HG02610 (cell line): ENCODE results near the gene BET1L.
"Not testable (repeated sequence)": the region's sequence is repeated elsewhere in the genome, so short reads cannot be mapped to it uniquely, and the experiment has no call there.

Experiments
- ATAC-seq: cut with Tn5 transposase; IDR thresholded peaks from one replicate; pipeline ENCODE4 v1.9.1; 2021; ENCODE audit warnings: mild to moderate bottlenecking, moderate library complexity; ENCODE audit not compliant: unreplicated experiment

BET1L gene

GRCh38 chr11:197741-198235 lies 9.4 kb downstream of the BET1L start:
- no peak for ATAC-seq

DNA sequence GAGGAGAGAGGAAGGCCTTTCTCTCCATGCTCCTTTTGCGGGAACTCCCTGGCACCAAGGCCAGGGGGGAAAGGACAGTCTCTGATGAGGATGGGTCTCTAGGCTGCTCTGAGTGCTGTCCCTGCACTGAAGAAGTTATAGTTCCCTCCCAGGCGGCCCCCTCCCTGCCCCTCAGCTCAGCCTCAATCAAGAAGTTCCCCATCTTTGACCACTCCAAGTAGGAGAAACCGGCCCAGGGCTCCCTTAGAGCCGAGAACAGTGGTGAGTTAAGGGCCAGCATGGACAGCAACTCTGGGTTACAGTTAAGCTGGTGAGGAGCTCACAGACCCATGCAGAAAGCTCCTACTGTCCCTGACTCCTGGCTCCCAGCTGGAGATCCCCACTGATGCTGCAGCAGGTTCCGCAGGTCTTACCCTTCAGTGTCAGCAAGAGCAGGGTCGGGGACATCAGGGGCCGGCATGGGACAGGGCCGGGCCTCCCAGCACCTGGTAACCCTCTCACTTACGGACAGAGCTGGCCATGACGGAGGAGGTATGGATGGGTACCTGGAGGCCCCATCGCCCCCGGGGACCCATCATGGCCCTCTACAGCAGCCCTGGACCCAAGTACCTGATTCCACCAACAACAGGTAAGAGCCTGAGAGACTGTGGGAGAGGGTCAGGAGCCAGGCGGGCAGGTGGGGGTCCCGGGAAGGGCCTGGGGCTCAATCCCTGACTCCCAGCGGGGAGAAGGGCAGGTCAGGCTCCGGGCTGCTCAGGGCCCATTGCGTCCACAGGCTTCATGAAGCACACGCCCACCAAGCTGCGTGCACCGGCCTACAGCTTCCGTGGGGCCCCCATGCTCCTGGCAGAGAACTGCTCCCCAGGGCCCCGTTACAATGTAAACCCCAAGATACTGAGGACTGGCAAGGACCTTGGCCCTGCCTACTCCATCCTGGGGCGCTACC lies 10.1 kb downstream of the BET1L start:
- no peak for ATAC-seq

- ATAC-seq, result not testable (repeated sequence)
These were observed 13.7 kb downstream of the BET1L start for GRCh38 chr11:193481-193880.

- not testable (repeated sequence) for ATAC-seq
These were observed 14.5 kb downstream of the BET1L start, which contains the start of gene SCGB1C1 for GRCh38 chr11:192674-193128. SCGB1C1 (plus strand) TSS chr11:193078; CDS start chr11:193100, 22 bp downstream.

- not testable (repeated sequence) for ATAC-seq
These were observed 15.4 kb downstream of the BET1L start for GRCh38 chr11:191490-192478.

- not testable (repeated sequence) for ATAC-seq
These were observed 16.7 kb downstream of the BET1L start for GRCh38 chr11:190546-190945.

DNA sequence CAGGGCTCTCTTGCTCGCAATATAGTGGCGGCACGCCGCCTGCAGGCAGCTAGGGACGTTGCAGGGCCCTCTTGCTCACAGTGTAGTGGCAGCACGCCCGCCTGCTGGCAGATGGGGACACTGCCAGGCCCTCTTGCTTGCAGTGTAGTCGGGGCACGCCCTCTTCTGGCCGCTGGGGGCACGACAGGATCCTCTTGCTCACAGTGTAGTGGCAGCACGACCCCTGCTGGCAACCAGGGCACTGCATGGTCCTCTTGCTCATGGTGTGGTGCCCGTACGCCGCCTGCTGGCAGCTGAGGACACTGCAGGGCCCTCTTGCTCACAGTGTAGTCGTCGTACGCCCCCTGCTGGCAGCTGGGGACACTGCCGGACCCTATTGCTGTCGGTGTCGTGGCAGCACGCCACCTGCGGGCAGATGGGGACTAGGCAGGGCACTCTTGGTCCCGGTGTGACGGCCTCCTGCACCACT lies 17.3 kb downstream of the BET1L start:
- peak; percentile 53 for ATAC-seq

DNA sequence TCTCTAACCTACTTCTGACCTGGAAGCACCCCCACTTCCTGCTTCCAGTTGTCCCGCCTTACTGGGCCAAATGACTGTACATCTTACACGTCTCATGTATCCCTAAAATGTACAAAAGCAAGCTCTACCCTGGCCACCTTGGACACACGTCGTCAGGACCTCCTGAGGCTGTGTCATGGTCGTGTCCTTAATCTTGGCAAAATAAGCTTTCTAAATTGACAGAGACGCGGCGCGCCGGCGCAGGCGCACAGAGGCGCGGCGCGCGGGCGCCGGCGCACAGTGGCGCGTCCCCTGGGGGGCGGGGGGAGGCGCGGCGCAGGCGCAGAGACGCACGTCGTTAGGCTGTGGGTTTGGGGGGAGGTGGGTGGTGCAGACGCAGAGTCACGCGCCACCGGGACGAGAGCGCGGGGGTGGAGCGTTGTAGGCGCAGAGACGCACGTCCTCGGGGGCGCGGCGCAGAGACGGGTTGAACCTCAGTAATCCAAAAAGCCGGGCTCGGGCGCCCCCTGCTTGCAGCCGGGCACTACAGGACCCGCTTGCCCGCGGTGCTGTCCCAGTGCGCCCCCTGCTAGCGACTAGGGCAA lies 17.9 kb downstream of the BET1L start:
- ATAC-seq, result not testable (repeated sequence)

- not testable (repeated sequence) for ATAC-seq
These were observed 27.0 kb downstream of the BET1L start for GRCh38 chr11:180242-180641.
